Trophoblast cell (in vitro differentiated cells and primary cell): ENCODE measurements around the gene FKBP5.

Experiments
- DNase-seq, 2 donors: peaks; one replicate each; pipeline ENCODE4 v3.0.0-alpha.2; 2016
- H2AFZ ChIP-seq: 2 replicates; pipeline ENCODE4 v1.6.1; 2013; ENCODE audit warnings: low read length, moderate library complexity, mild to moderate bottlenecking; ENCODE audit not compliant: insufficient read depth, poor library complexity
- H2AK5ac ChIP-seq: 2 replicates; pipeline ENCODE4 v1.6.1; 2013; ENCODE audit warnings: mild to moderate bottlenecking, low read length
- H2BK120ac ChIP-seq: 2 replicates; pipeline ENCODE4 v1.6.1; 2013; ENCODE audit warnings: low read length, mild to moderate bottlenecking, moderate library complexity; ENCODE audit not compliant: insufficient read depth, poor library complexity
- H2BK12ac ChIP-seq: 2 replicates; pipeline ENCODE4 v1.6.1; 2013; ENCODE audit warnings: mild to moderate bottlenecking, low read length, moderate library complexity
- H2BK5ac ChIP-seq: 2 replicates; pipeline ENCODE4 v1.6.1; 2013; ENCODE audit warnings: low read length, low read depth, moderate library complexity, mild to moderate bottlenecking; ENCODE audit not compliant: poor library complexity
- H3K14ac ChIP-seq: 2 replicates; pipeline ENCODE4 v1.6.1; 2013; ENCODE audit warnings: mild to moderate bottlenecking, low read length
- H3K18ac ChIP-seq: 2 replicates; pipeline ENCODE4 v1.6.1; 2013; ENCODE audit warnings: mild to moderate bottlenecking, low read length
- H3K23ac ChIP-seq: 2 replicates; pipeline ENCODE4 v1.6.1; 2013; ENCODE audit warnings: low read length
- H3K27ac ChIP-seq: 2 replicates; pipeline ENCODE4 v1.5.1; 2013; ENCODE audit warnings: low read depth, mild to moderate bottlenecking, inconsistent platforms, low read length, moderate library complexity
- H3K27me3 ChIP-seq: 2 replicates; pipeline ENCODE4 v1.6.1; 2013; ENCODE audit warnings: inconsistent platforms, mild to moderate bottlenecking, low read length, moderate library complexity; ENCODE audit not compliant: insufficient read depth
- H3K36me3 ChIP-seq, 2 experiments: 1 replicate in 1 of 2; 2 replicates in 1 of 2; pipeline ENCODE4 v1.6.1; 2013; ENCODE audit warnings: low read length in 2 of 2, mild to moderate bottlenecking in 2 of 2, moderate library complexity in 1 of 2; ENCODE audit not compliant: insufficient read depth in 2 of 2, control insufficient read depth in 1 of 2
- H3K4ac ChIP-seq: 2 replicates; pipeline ENCODE4 v1.6.1; 2013; ENCODE audit warnings: low read depth, mild to moderate bottlenecking, low read length, moderate library complexity
- H3K4me1 ChIP-seq, 2 experiments: 1 replicate in 1 of 2; 2 replicates in 1 of 2; pipeline ENCODE4 v1.6.1; 2013; ENCODE audit warnings: low read length in 2 of 2, mild to moderate bottlenecking in 2 of 2, moderate library complexity in 1 of 2; ENCODE audit not compliant: insufficient read depth in 2 of 2, control insufficient read depth in 1 of 2
- H3K4me2 ChIP-seq: 2 replicates; pipeline ENCODE4 v1.6.1; 2013; ENCODE audit warnings: inconsistent platforms, mild to moderate bottlenecking, low read length, moderate library complexity
- H3K4me3 ChIP-seq: 2 replicates; pipeline ENCODE4 v1.5.1; 2013; ENCODE audit warnings: mild to moderate bottlenecking, low read depth, low read length, inconsistent platforms
- H3K79me1 ChIP-seq: one replicate; pipeline ENCODE4 v1.6.1; 2013; ENCODE audit warnings: low read length
- H3K79me2 ChIP-seq: 2 replicates; pipeline ENCODE4 v1.6.1; 2013; ENCODE audit warnings: low read length, mild to moderate bottlenecking; ENCODE audit not compliant: control insufficient read depth, insufficient read depth, poor library complexity
- H3K9ac ChIP-seq: 2 replicates; pipeline ENCODE4 v1.6.1; 2013; ENCODE audit warnings: mild to moderate bottlenecking, low read length
- H3K9me3 ChIP-seq: 2 replicates; pipeline ENCODE4 v1.6.1; 2013; ENCODE audit warnings: low read depth, mild to moderate bottlenecking, control low read depth, inconsistent platforms, low read length; ENCODE audit not compliant: insufficient read depth
- H4K12ac ChIP-seq: 2 replicates; pipeline ENCODE4 v1.6.1; 2013; ENCODE audit warnings: low read depth, mild to moderate bottlenecking, low read length, moderate library complexity
- H4K8ac ChIP-seq: 2 replicates; pipeline ENCODE4 v1.6.1; 2013; ENCODE audit warnings: low read depth, mild to moderate bottlenecking, low read length, moderate library complexity
- H4K91ac ChIP-seq: one replicate; pipeline ENCODE4 v1.6.1; 2013; ENCODE audit warnings: low read depth, mild to moderate bottlenecking, low read length, moderate library complexity
- WGBS: extraction: QIAGEN DNeasy Blood & Tissue Kit; methylation state at CpG from one replicate; pipeline ENCODE4 v1.1.7; 2013; ENCODE audit warnings: missing lambda C conversion rate; ENCODE audit not compliant: insufficient read length, insufficient coverage; ENCODE audit errors: extremely low coverage; 5-methylcytosine and 5-hydroxymethylcytosine counted together

The FKBP5 gene

DNA sequence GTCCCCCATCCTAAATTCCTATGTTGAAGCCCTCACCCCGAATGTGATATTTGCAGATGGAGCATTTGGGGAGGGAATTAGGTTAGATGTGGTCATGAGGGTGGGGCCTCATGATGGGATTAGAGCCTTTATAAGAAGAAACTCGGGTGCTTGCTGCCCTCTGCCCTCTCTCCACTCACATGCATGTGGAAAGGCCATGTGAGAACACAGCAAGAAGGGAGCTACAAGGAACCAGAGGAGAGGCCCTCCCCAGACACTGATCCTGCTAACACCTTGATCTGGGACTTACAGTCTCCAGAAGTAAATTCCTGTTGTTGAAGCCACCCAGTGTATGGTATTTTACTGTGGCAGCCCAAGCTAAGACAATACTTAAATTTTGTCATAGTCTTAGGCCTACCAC is 106.4 kb downstream of the FKBP5 start:
- Histone ChIP-seq H3K4ac (no peak overlapping the region), H2AK5ac (no peak overlapping the region), H3K36me3 (no peaks in the 10 kb centered on the region), H3K4me1 (no peaks in the 10 kb centered on the region), H4K91ac (no peak overlapping the region), H4K12ac (no peak overlapping the region), H2BK12ac (no peak overlapping the region), H3K4me2 (no peak overlapping the region), H3K9ac (no peak overlapping the region), H3K18ac (no peak overlapping the region), H3K4me3 (no peak overlapping the region), H3K79me1 (no peaks in the 10 kb centered on the region), H3K27me3 (no peaks in the 10 kb centered on the region), H3K23ac (no peak overlapping the region), H2BK120ac (no peak overlapping the region), H3K14ac (no peak overlapping the region), H4K8ac (no peak overlapping the region), H3K27ac (no peak overlapping the region), H2AFZ (no peak overlapping the region), H2BK5ac (no peak overlapping the region), H3K79me2 (no peaks in the 10 kb centered on the region), H3K9me3 (no peaks in the 10 kb centered on the region)
- WGBS = no CpG with 5 or more reads among the region's 2 CpGs
- DNase-seq = no peak

DNA sequence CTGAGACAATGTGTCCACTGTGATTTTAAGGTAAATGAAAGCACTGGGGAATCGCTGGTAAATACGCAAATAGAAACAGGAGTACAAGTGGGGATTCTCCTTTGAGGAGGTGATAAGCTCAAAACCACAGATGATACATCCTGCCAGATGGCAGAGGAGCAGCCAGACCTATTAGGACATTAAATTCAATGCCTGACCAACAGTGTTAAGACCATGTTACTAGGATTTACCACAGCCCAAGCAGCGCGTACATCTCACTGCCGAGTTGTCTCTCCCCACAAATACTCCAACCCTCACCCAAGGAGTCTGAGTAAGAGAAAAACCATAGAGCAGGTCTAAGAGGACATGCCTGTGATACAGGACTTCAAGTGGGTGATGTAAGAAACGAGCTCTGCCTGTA is 107.1 kb downstream of the FKBP5 start:
- Histone ChIP-seq H3K4me3 (no peak overlapping the region), H2BK5ac (no peak overlapping the region), H3K79me1 (no peaks in the 10 kb centered on the region), H3K4me1 (no peaks in the 10 kb centered on the region), H4K91ac (no peak overlapping the region), H4K8ac (no peak overlapping the region), H3K36me3 (no peaks in the 10 kb centered on the region), H3K14ac (no peak overlapping the region), H3K18ac (no peak overlapping the region), H3K9me3 (no peaks in the 10 kb centered on the region), H4K12ac (no peak overlapping the region), H2BK12ac (no peak overlapping the region), H3K27me3 (no peaks in the 10 kb centered on the region), H3K79me2 (no peaks in the 10 kb centered on the region), H3K27ac (no peak overlapping the region), H2AFZ (no peak overlapping the region), H3K4ac (no peak overlapping the region), H2BK120ac (no peak overlapping the region), H3K9ac (no peak overlapping the region), H2AK5ac (no peak overlapping the region), H3K23ac (no peak overlapping the region), H3K4me2 (no peak overlapping the region)
- DNase-seq = no peak
- WGBS = no CpG with 5 or more reads among the region's 6 CpGs

DNA sequence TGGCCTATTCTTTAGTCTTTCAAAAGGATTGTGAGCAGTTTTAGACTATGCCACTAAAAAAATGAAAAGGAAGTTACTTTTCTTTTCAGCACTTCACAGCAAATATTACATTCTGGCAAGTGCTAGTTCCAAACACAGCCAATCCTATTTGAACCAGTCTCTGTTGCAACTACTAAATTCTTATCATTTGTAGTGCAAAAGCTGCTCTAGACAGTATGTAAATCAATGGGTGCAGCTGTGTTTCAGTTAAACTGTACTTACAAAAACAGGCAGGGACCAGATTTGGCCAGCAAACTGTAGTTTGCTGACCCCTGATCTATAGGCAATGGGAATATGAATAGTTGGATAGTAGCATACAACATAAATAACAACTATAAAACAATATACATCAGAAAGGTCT is 107.9 kb downstream of the FKBP5 start:
- Histone ChIP-seq H3K79me1 (no peaks in the 10 kb centered on the region), H3K18ac (no peak overlapping the region), H3K27me3 (no peaks in the 10 kb centered on the region), H3K4me3 (no peak overlapping the region), H3K4me2 (no peak overlapping the region), H3K36me3 (no peaks in the 10 kb centered on the region), H4K12ac (no peak overlapping the region), H3K4ac (no peak overlapping the region), H4K91ac (no peak overlapping the region), H3K27ac (no peak overlapping the region), H3K14ac (no peak overlapping the region), H3K9me3 (peaks cover 1% of the 10 kb centered on the region), H2BK120ac (no peak overlapping the region), H3K23ac (no peak overlapping the region), H3K4me1 (no peaks in the 10 kb centered on the region), H3K9ac (no peak overlapping the region), H2AK5ac (no peak overlapping the region), H4K8ac (no peak overlapping the region), H2BK5ac (no peak overlapping the region), H2AFZ (no peak overlapping the region), H3K79me2 (no peaks in the 10 kb centered on the region), H2BK12ac (no peak overlapping the region)
- no peak for DNase-seq

GRCh38 chr6:35576682-35577081 is 112.0 kb downstream of the FKBP5 start:
- no peak overlapping the region for H4K8ac ChIP-seq
- no peak overlapping the region for H3K4ac ChIP-seq
- H3K4me1 ChIP-seq = no peaks in the 10 kb centered on the region
- H2AK5ac ChIP-seq = no peak overlapping the region
- no peak overlapping the region for H4K91ac ChIP-seq
- no peaks in the 10 kb centered on the region for H3K27me3 ChIP-seq
- peaks cover 1% of the 10 kb centered on the region for H3K9me3 ChIP-seq
- H3K23ac ChIP-seq = no peak overlapping the region
- H3K27ac ChIP-seq = no peak overlapping the region
- H3K14ac ChIP-seq = no peak overlapping the region
- no peak overlapping the region for H2BK12ac ChIP-seq
- no peak overlapping the region for H3K18ac ChIP-seq
- no CpG with 5 or more reads among the region's 9 CpGs for WGBS
- H2BK120ac ChIP-seq = no peak overlapping the region
- no peaks in the 10 kb centered on the region for H3K36me3 ChIP-seq
- no peak overlapping the region for H3K4me2 ChIP-seq
- H2BK5ac ChIP-seq = no peak overlapping the region
- H2AFZ ChIP-seq = no peak overlapping the region
- no peak for DNase-seq
- H3K79me1 ChIP-seq = no peaks in the 10 kb centered on the region
- H4K12ac ChIP-seq = no peak overlapping the region
- no peaks in the 10 kb centered on the region for H3K79me2 ChIP-seq
- H3K4me3 ChIP-seq = no peak overlapping the region
- H3K9ac ChIP-seq = no peak overlapping the region
